ENCODE data around the gene INPP5D.

DNA sequence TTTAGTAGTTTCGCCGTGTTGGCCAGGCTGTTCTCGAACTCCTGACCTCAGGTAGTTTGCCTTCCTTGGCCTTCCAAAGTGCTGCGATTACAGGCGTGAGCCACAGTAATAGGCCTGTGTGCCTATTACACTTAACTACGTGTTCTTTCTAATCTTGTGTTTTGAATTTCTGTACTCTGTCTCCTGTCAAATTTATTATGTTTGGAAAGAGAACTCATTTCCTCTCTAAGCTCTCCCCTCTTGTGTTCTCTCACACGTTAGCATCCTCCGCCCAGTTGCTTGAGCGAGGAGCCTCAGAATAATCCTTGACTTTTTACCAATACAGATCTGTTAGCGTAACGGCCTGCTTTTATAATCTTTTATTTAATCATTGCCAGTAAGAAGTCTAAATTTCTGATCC is 195.0 kb downstream of the INPP5D start:
- TF ChIP-seq CTCF (IDR thresholded peaks at IDR 0.05; ENCODE audit: low read depth, low read length) (no peak), EZH2phosphoT487 (IDR thresholded peaks at IDR 0.05; ENCODE audit: low read depth) (no peak)

Data from OCI-LY3 (cell line).